CD4-positive, alpha-beta T cell treated with Interleukin-17A for 4 hours (primary cell): ENCODE measurements around the gene CPNE8.

Source experiments
- DNase-seq: peaks from one replicate; pipeline ENCODE4 v3.0.0-alpha.2; 2020; ENCODE audit warnings: mixed read lengths

The CPNE8 gene

DNA sequence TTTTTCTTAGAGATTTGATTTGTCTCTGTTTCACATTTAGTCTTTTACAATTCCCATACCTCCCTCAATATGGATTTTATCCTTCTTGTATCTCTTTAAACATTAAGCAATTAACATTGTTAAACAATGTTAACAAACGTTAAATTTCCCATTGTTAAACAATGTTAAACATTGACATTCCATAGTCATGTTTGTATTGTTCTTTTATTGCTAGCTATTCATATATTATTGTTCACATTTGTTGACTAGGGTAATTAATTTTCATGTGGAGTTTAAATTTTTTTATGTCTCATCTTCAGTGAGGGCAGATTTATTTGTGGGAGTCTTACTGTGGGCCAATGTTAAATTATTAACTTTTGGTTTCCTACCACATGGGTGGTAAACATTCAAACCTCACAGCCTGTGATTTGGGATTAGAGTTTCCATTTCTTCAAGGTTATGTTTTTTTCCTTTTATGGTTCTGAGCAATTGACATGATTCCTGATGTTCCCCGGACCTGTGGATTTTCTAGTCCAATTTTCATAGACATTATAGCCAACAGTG lies 294.5 kb downstream of the CPNE8 start:
- DNase-seq: no peak

DNA sequence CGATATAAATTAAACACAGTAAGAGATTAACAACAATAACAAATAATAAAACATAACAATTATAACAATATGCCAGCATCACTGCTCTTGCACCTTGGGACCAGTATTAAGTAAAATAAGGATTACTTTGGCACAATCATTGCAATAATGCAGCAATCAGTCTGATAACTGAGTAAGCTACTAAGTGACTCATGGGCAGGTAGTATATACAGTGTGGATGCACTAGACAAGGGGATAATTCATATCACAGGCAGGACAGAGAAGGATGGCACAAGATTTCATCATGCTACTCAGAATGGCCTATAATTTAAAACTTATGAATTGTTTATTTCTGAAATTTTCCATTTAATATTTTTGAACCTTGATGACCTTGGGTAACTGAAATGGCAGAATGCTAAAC lies 298.1 kb downstream of the CPNE8 start:
- no peak for DNase-seq
